Activated effector memory CD4-positive, alpha-beta T cell treated with Interleukin-2 at 50 U/mL for 16 hours (primary cell): ENCODE data around the gene CYGB.

Source experiments
- DNase-seq: peaks from one replicate; pipeline ENCODE4 v3.0.0-alpha.2; 2020

CYGB gene

GRCh38 chr17:76497979-76498875, 39.3 kb downstream of the CYGB start:
- no peak for DNase-seq

GRCh38 chr17:76497699-76497978, 39.9 kb downstream of the CYGB start:
- no peak for DNase-seq

- no peak for DNase-seq
These were observed 41.0 kb downstream of the CYGB start for GRCh38 chr17:76496464-76496863.

GRCh38 chr17:76495663-76496400, 41.7 kb downstream of the CYGB start:
- DNase-seq = no peak

- peak; percentile 13 for DNase-seq
These were observed 43.9 kb downstream of the CYGB start for GRCh38 chr17:76493505-76494167.

GRCh38 chr17:76492989-76493501, 44.5 kb downstream of the CYGB start:
- DNase-seq = peak; percentile 11

GRCh38 chr17:76492123-76492988, 45.2 kb downstream of the CYGB start:
- DNase-seq = no peak

- no peak for DNase-seq
These were observed 46.0 kb downstream of the CYGB start for GRCh38 chr17:76491271-76492122.

- no peak for DNase-seq
These were observed 47.3 kb downstream of the CYGB start for GRCh38 chr17:76490112-76490710.

- no peak for DNase-seq
These were observed 49.9 kb downstream of the CYGB start for GRCh38 chr17:76487451-76488192.

- DNase-seq = no peak
These were observed 51.9 kb downstream of the CYGB start for GRCh38 chr17:76485569-76485968.

GRCh38 chr17:76484228-76484725, 53.2 kb downstream of the CYGB start:
- DNase-seq = no peak

- DNase-seq = no peak
These were observed 56.3 kb downstream of the CYGB start for GRCh38 chr17:76481071-76481655.

GRCh38 chr17:76480632-76481031, 56.9 kb downstream of the CYGB start:
- no peak for DNase-seq

GRCh38 chr17:76479515-76480060, 57.9 kb downstream of the CYGB start:
- no peak for DNase-seq

GRCh38 chr17:76478730-76479514, 58.6 kb downstream of the CYGB start:
- no peak for DNase-seq

GRCh38 chr17:76478097-76478496, 59.4 kb downstream of the CYGB start:
- no peak for DNase-seq

- no peak for DNase-seq
These were observed 59.9 kb downstream of the CYGB start for GRCh38 chr17:76477576-76477975.
